Endothelial cell (in vitro differentiated cells): ENCODE data around the gene ETFA. TPM values are rescaled to one million over a fixed set of nuclear protein-coding genes. Genes with fewer than 3 reads are reported as not detected.

Experiments used
- total RNA-seq: library from RNA; stranded (reverse); fragmentation: NEBNext Ultra II Directional; extraction: Animal tissue kit (Norgen Biotek cat#: 25700); gene quantifications from one replicate; pipeline ENCODE4 v1.2.1, GENCODE V29; 2021; ENCODE audit not compliant: unreplicated experiment

The ETFA gene
- total RNA-seq, 1 donor from 2014 or later, result 103 TPM

Other genes with a start within 250 kb of the ETFA start
- gene ISL2, start 25.3 kb upstream of the ETFA start, total RNA-seq, result 1.4 TPM